SK-N-SH (cell line): ENCODE results near the gene ARHGAP6. TPM values are rescaled to one million over a fixed set of nuclear protein-coding genes. Genes with fewer than 3 reads are reported as not detected.

Experiments
- CTCF ChIA-PET: fragments of 300-600, 350-600 bp; formaldehyde crosslinking; extraction: SDS; loops from one replicate; lab custom pipeline; 2021; lab: Yijun Ruan, JAX
- POLR2A ChIA-PET: fragments of 350-600 bp; sonication (Branson Sonifier 250); formaldehyde crosslinking; extraction: SDS; loops from one replicate; lab custom pipeline; 2020; ENCODE audit warnings: antibody characterized with exemption, inconsistent platforms; lab: Yijun Ruan, JAX
- DNase-seq: peaks from one replicate; pipeline ENCODE4 v3.0.0; 2012
- H2AFZ ChIP-seq: fragments of 200-600 bp; sonication (generic); 2 replicates; pipeline ENCODE4 v1.8.1; 2016; ENCODE audit warnings: antibody characterized with exemption, mild to moderate bottlenecking, low read depth
- H3F3A ChIP-seq: fragments of 200-600 bp; sonication (generic); replicated peaks from 2 replicates; pipeline ENCODE3; 2016; ENCODE audit warnings: antibody characterized with exemption, mild to moderate bottlenecking; ENCODE audit not compliant: insufficient read depth
- H3K27ac ChIP-seq, 2 experiments: fragments of 200-500 bp in 1 of 2; fragments of 200-600 bp in 1 of 2; sonication (Bioruptor generic) in 1 of 2; sonication (generic), shearing (Covaris generic) in 1 of 2; 2 replicates each; pipeline versions ENCODE4 v1.5.1 to v1.6.1; 2014 to 2016; ENCODE audit warnings: low read depth in 2 of 2, inconsistent platforms in 1 of 2, low read length in 1 of 2, mild to moderate bottlenecking in 1 of 2, mixed read lengths in 1 of 2
- H3K27me3 ChIP-seq: fragments of 200-600 bp; sonication (generic), shearing (Covaris generic); 2 replicates; pipeline ENCODE4 v1.6.1; 2016; ENCODE audit warnings: mixed run types; ENCODE audit not compliant: insufficient read depth
- H3K36me3 ChIP-seq, 2 experiments: fragments of 200-500 bp in 1 of 2; fragments of 200-600 bp in 1 of 2; sonication (Bioruptor generic) in 1 of 2; sonication (generic) in 1 of 2; replicated peaks in 1 of 2; 2 replicates each; pipeline versions ENCODE3 to v1.5.1; 2014 to 2016; ENCODE audit warnings: low read length in 1 of 2, mild to moderate bottlenecking in 1 of 2; ENCODE audit not compliant: insufficient read depth in 2 of 2, control insufficient read depth in 1 of 2
- H3K4me1 ChIP-seq, 2 experiments: fragments of 200-500 bp in 1 of 2; fragments of 200-600 bp in 1 of 2; sonication (Bioruptor generic) in 1 of 2; sonication (generic), shearing (Covaris generic) in 1 of 2; 2 replicates each; pipeline versions ENCODE4 v1.5.1 to v1.6.1; 2014 to 2016; ENCODE audit warnings: low read depth in 1 of 2, low read length in 1 of 2, mixed run types in 1 of 2; ENCODE audit not compliant: insufficient read depth in 2 of 2, control insufficient read depth in 1 of 2
- H3K4me2 ChIP-seq: fragments of 200-600 bp; sonication (generic), shearing (Covaris generic); 2 replicates; pipeline ENCODE4 v1.6.1; 2017; ENCODE audit warnings: mixed run types
- H3K4me3 ChIP-seq, 2 experiments: fragments of 200-500 bp in 1 of 2; fragments of 200-600 bp in 1 of 2; sonication (Bioruptor generic) in 1 of 2; sonication (generic), shearing (Covaris generic) in 1 of 2; 2 replicates each; pipeline versions ENCODE4 v1.5.1 to v1.8.1; 2014 to 2016; ENCODE audit warnings: low read depth in 2 of 2, inconsistent platforms in 1 of 2, low read length in 1 of 2, mild to moderate bottlenecking in 1 of 2, mixed read lengths in 1 of 2, moderate library complexity in 1 of 2
- H3K79me2 ChIP-seq: fragments of 200-600 bp; sonication (generic); 2 replicates; pipeline ENCODE4 v1.8.1; 2017; ENCODE audit warnings: mild to moderate bottlenecking; ENCODE audit not compliant: insufficient read depth
- H3K9ac ChIP-seq: fragments of 200-600 bp; sonication (generic); 2 replicates; pipeline ENCODE4 v1.6.1; 2017; ENCODE audit warnings: mixed run types
- H3K9me2 ChIP-seq: fragments of 200-600 bp; sonication (generic); 2 replicates; pipeline ENCODE4 v1.6.1; 2017; ENCODE audit warnings: mixed run types
- H3K9me3 ChIP-seq: fragments of 200-600 bp; sonication (generic); 2 replicates; pipeline ENCODE4 v1.6.1; 2017; ENCODE audit warnings: mixed run types, mild to moderate bottlenecking, moderate library complexity
- H4K20me1 ChIP-seq: fragments of 200-600 bp; sonication (generic); 2 replicates; pipeline ENCODE4 v1.6.1; 2017; ENCODE audit warnings: mild to moderate bottlenecking, mixed run types; ENCODE audit not compliant: insufficient read depth
- ELF1 ChIP-seq: IDR thresholded peaks from 2 replicates; pipeline ENCODE4 v1.4.0; 2012
- EP300 ChIP-seq, 2 experiments: IDR thresholded peaks; 2 replicates each; pipeline versions ENCODE4 v1.4.0 to v1.6.1; 2012; ENCODE audit warnings: borderline replicate concordance in 1 of 2, low read depth in 1 of 2, low read length in 1 of 2
- EZH2phosphoT487 ChIP-seq: fragments of 200-600 bp; sonication (generic); IDR thresholded peaks from 2 replicates; pipeline ENCODE4 v1.6.1; 2017; ENCODE audit warnings: low read depth, mixed run types, mild to moderate bottlenecking, antibody characterized with exemption, moderate library complexity, borderline replicate concordance
- FOSL2 ChIP-seq: IDR thresholded peaks from 2 replicates; pipeline ENCODE4 v1.4.0; 2012; ENCODE audit warnings: low read depth, mild to moderate bottlenecking, moderate library complexity, borderline replicate concordance
- FOXM1 ChIP-seq: IDR thresholded peaks from 2 replicates; pipeline ENCODE4 v1.4.0; 2012; ENCODE audit warnings: low read depth, mild to moderate bottlenecking
- GATA2 ChIP-seq: sonication (generic); formaldehyde crosslinking; IDR thresholded peaks from 2 replicates; pipeline ENCODE4 v1.5.0; 2020; ENCODE audit warnings: mild to moderate bottlenecking, missing genetic modification reagents
- JUND ChIP-seq: IDR thresholded peaks from 2 replicates; pipeline ENCODE4 v1.4.0; 2012
- MEF2A ChIP-seq: IDR thresholded peaks from 2 replicates; pipeline ENCODE4 v1.4.0; 2012; ENCODE audit warnings: low read depth, borderline replicate concordance
- MXI1 ChIP-seq: IDR thresholded peaks from 2 replicates; pipeline ENCODE4 v1.6.1; 2012; ENCODE audit warnings: mild to moderate bottlenecking, low read depth, low read length, improper control_type of control experiment
- NRF1 ChIP-seq: IDR thresholded peaks from 2 replicates; pipeline ENCODE4 v1.6.1; 2012; ENCODE audit warnings: low read depth, mild to moderate bottlenecking, low read length
- RAD21 ChIP-seq: IDR thresholded peaks from 2 replicates; pipeline ENCODE4 v1.6.1; 2012; ENCODE audit warnings: mild to moderate bottlenecking, low read length
- RXRA ChIP-seq: IDR thresholded peaks from 2 replicates; pipeline ENCODE4 v1.4.0; 2012; ENCODE audit warnings: low read depth, mild to moderate bottlenecking, borderline replicate concordance
- SIN3A ChIP-seq: IDR thresholded peaks from 2 replicates; pipeline ENCODE4 v1.6.1; 2012; ENCODE audit warnings: low read depth, mild to moderate bottlenecking, low read length, moderate library complexity, borderline replicate concordance
- SMC3 ChIP-seq: IDR thresholded peaks from 2 replicates; pipeline ENCODE4 v1.6.1; 2012; ENCODE audit warnings: low read depth, low read length, improper control_type of control experiment
- TAF1 ChIP-seq: IDR thresholded peaks from 2 replicates; pipeline ENCODE4 v1.6.1; 2012; ENCODE audit warnings: low read depth, mild to moderate bottlenecking, low read length, moderate library complexity, borderline replicate concordance
- TCF12 ChIP-seq: IDR thresholded peaks from 2 replicates; pipeline ENCODE4 v1.4.0; 2012
- YY1 ChIP-seq: IDR thresholded peaks from 2 replicates; pipeline ENCODE4 v1.4.0; 2012; ENCODE audit warnings: low read depth, mild to moderate bottlenecking
- WGBS: methylation state at CpG from one replicate; pipeline ENCODE4 v1.1.6; 2017; ENCODE audit warnings: low lambda C conversion rate; 5-methylcytosine and 5-hydroxymethylcytosine counted together
- polyA plus RNA-seq, 3 experiments: library from polyadenylated mRNA; depleted of rRNA; stranded (reverse); fragments of >200 nt; gene quantifications; 2 replicates each; pipeline ENCODE4 v1.2.3, GENCODE V29; 2012
- TF ChIP-seq, protein P1 (sequence below): IDR thresholded peaks from 2 replicates; pipeline ENCODE4 v1.4.0; 2012; ENCODE audit warnings: low read depth
- TF ChIP-seq, protein P2 (sequence below): fragments of 200-600 bp; sonication (generic); IDR thresholded peaks from 2 replicates; pipeline ENCODE4 v1.6.1; 2017; ENCODE audit warnings: antibody characterized with exemption, mild to moderate bottlenecking, moderate library complexity
- TF ChIP-seq, protein P3 (sequence below): fragments of 150-350 bp; IDR thresholded peaks from 2 replicates; pipeline ENCODE4 v1.6.1; 2017; ENCODE audit warnings: antibody characterized with exemption, low read length, low read depth, borderline replicate concordance

The ARHGAP6 gene
- polyA plus RNA-seq, 1 of the 3 experiments (the other 2 are of a cell fraction): 0.16 TPM

DNA sequence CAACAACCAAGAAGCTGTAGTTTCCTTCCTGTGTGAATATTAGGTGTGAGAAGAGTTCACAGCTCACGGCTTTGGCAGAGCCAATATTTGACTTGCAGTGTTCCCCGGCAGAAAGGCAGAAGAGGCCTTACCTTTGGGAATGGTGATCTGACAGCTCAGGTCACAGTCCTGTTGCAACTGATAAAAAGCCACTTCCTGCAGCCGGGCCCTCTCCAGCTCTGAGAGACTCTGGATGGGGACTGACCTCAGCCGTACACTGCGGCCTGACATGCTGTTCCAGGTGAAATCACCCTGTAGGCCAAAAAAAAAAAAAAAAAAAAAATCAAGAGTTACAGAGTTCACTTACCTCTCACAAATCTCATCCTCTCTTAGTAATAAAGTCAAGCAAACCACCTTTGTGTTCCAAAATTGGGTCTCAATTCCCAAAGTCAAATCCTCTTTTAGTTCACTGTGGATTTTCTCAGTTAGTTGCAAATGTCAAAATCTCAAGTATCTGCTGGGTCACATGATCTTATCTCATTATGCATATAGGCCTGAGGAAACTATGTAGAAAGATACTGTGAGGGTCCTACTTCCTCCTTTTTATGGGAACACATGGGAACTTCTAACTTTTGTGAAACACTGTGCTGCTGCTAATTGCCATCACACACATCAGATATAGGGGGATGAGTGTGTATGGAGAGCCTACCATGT is 411.2 kb downstream of the ARHGAP6 start:
- Histone ChIP-seq H3K4me1 (no peaks in the 10 kb centered on the region), H2AFZ (no peak overlapping the region), H3K4me2 (no peak overlapping the region), H3F3A (no peaks in the 10 kb centered on the region), H3K27me3 (no peaks in the 10 kb centered on the region), H3K36me3 (no peaks in the 10 kb centered on the region), H3K4me3 (no peak overlapping the region), H3K27ac (no peak overlapping the region), H3K9me3 (no peaks in the 10 kb centered on the region), H3K79me2 (no peaks in the 10 kb centered on the region), H4K20me1 (no peaks in the 10 kb centered on the region), H3K9me2 (no peaks in the 10 kb centered on the region), H3K9ac (no peak overlapping the region)
- 45% methylated on average over 5 of the region's 5 CpGs for WGBS
- ChIA-PET CTCF (no interaction called here), POLR2A (no interaction called here)
- no peak for DNase-seq
- no peak for TF ChIP-seq RAD21
- TF ChIP-seq, protein P1, sequence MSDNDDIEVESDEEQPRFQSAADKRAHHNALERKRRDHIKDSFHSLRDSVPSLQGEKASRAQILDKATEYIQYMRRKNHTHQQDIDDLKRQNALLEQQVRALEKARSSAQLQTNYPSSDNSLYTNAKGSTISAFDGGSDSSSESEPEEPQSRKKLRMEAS: no peak
- TF ChIP-seq ELF1: no peak
- no peak for TF ChIP-seq EP300 (IDR thresholded peaks at IDR 0.05; ENCODE audit: borderline replicate concordance in 1 of 2, low read depth in 1 of 2, low read length in 1 of 2)
- no peak for TF ChIP-seq EZH2phosphoT487
- no peak for TF ChIP-seq YY1
- TF ChIP-seq GATA2 (CRISPR knock-in tag): no peak
- no peak for TF ChIP-seq TCF12
- TF ChIP-seq MEF2A: no peak
- TF ChIP-seq, protein P2, sequence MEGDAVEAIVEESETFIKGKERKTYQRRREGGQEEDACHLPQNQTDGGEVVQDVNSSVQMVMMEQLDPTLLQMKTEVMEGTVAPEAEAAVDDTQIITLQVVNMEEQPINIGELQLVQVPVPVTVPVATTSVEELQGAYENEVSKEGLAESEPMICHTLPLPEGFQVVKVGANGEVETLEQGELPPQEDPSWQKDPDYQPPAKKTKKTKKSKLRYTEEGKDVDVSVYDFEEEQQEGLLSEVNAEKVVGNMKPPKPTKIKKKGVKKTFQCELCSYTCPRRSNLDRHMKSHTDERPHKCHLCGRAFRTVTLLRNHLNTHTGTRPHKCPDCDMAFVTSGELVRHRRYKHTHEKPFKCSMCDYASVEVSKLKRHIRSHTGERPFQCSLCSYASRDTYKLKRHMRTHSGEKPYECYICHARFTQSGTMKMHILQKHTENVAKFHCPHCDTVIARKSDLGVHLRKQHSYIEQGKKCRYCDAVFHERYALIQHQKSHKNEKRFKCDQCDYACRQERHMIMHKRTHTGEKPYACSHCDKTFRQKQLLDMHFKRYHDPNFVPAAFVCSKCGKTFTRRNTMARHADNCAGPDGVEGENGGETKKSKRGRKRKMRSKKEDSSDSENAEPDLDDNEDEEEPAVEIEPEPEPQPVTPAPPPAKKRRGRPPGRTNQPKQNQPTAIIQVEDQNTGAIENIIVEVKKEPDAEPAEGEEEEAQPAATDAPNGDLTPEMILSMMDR: no peak
- TF ChIP-seq FOSL2: no peak
- no peak for TF ChIP-seq FOXM1
- TF ChIP-seq NRF1: no peak
- TF ChIP-seq RXRA: no peak
- TF ChIP-seq TAF1: no peak
- TF ChIP-seq MXI1: no peak
- no peak for TF ChIP-seq JUND
- no peak for TF ChIP-seq SMC3
- TF ChIP-seq, protein P3, sequence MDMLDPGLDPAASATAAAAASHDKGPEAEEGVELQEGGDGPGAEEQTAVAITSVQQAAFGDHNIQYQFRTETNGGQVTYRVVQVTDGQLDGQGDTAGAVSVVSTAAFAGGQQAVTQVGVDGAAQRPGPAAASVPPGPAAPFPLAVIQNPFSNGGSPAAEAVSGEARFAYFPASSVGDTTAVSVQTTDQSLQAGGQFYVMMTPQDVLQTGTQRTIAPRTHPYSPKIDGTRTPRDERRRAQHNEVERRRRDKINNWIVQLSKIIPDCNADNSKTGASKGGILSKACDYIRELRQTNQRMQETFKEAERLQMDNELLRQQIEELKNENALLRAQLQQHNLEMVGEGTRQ: no peak
- no peak for TF ChIP-seq SIN3A
